ENCODE measurements around the gene FGD4. TPM values are rescaled to one million over a fixed set of nuclear protein-coding genes. Genes with fewer than 3 reads are reported as not detected.

Gene FGD4
- total and polyA plus RNA-seq, 9 of the 15 experiments (the other 6 are each of a cell fraction or from before 2014, with no cell fraction given), result 0.05 to 0.51 (median 0.27) TPM

- in situ Hi-C loops (cut with MboI), result loop anchor here (5.0 kb wide), 1 partner anchor 212 kb away; no protein-coding TSS in a partner anchor
- no peak for FAIRE-seq
- H3K9me3 ChIP-seq (replicated peaks; ENCODE audit: control insufficient read depth, insufficient read depth, low read depth, low read length), result peaks cover 2% of the 10 kb centered on the region; the same call in 1 of the 2 replicates
- no peak for ATAC-seq
- H3K27me3 ChIP-seq (ENCODE audit: control insufficient read depth in 2 of 2, insufficient read depth in 2 of 2, low read length in 2 of 2), result no peaks in the 10 kb centered on the region
- intact Hi-C loops (cut with micrococcal nuclease), result no loop called here
- ChIA-PET POLR2A (no interaction called here), CTCF (ENCODE audit: low intra/inter-chr PET ratio) (no interaction called here)
- H3K9ac ChIP-seq (ENCODE audit: insufficient read depth in 1 of 2, low read depth in 2 of 2, low read length in 2 of 2), result no peak overlapping the region
- DNase-seq (ENCODE audit: extremely low read depth in 1 of 4, low spot score in 3 of 4), result no peak
- no peaks in the 10 kb centered on the region for H3K36me3 ChIP-seq (ENCODE audit: control insufficient read depth, insufficient read depth, low read length)
- no peak overlapping the region for H2AFZ ChIP-seq (ENCODE audit: low read depth, low read length)
- H4K20me1 ChIP-seq (replicated peaks; ENCODE audit: control insufficient read depth, insufficient read depth, low read length), result no peaks in the 10 kb centered on the region
- no peak overlapping the region for H3K4me2 ChIP-seq (ENCODE audit: insufficient read depth, low read length)
- no peak overlapping the region for H3K4me3 ChIP-seq
- no peak overlapping the region for H3K27ac ChIP-seq (ENCODE audit: extremely low read depth, low read depth, low read length)
- H3K4me1 ChIP-seq (replicated peaks in 1 of 2; ENCODE audit: control insufficient read depth in 2 of 2, insufficient read depth in 2 of 2, low read length in 2 of 2), result no peaks in the 10 kb centered on the region
- H3K79me2 ChIP-seq (ENCODE audit: control insufficient read depth, insufficient read depth, low read length), result no peaks in the 10 kb centered on the region
- BruUV-seq (replicated peaks), result no TSS peak
- 0% methylated on average over 1 of the region's 1 CpG for WGBS (ENCODE audit: insufficient coverage, low coverage, missing lambda C conversion rate)
- H3K9me1 ChIP-seq (ENCODE audit: control insufficient read depth, insufficient read depth, low read length), result no peaks in the 10 kb centered on the region
- TF ChIP-seq YY1 (IDR thresholded peaks at IDR 0.05; ENCODE audit: borderline replicate concordance in 1 of 3, control insufficient read depth in 1 of 3, extremely low read depth in 1 of 3, insufficient read depth in 3 of 3, insufficient read length in 1 of 3, insufficient replicate concordance in 2 of 3, low read depth in 1 of 3, low read length in 2 of 3), result no peak
- TF ChIP-seq CBX3 (IDR thresholded peaks at IDR 0.05; ENCODE audit: borderline replicate concordance in 1 of 2, low read length in 2 of 2), result peak in 1 of 2 experiments; percentile 69; a peak in 1 of 3 replicates
- no peak for TF ChIP-seq ZNF449 (CRISPR knock-in tag; IDR thresholded peaks at IDR 0.05)
- TF ChIP-seq ZNF347 (CRISPR knock-in tag; IDR thresholded peaks at IDR 0.05; ENCODE audit: low read depth), result no peak
- TF ChIP-seq, protein P1, sequence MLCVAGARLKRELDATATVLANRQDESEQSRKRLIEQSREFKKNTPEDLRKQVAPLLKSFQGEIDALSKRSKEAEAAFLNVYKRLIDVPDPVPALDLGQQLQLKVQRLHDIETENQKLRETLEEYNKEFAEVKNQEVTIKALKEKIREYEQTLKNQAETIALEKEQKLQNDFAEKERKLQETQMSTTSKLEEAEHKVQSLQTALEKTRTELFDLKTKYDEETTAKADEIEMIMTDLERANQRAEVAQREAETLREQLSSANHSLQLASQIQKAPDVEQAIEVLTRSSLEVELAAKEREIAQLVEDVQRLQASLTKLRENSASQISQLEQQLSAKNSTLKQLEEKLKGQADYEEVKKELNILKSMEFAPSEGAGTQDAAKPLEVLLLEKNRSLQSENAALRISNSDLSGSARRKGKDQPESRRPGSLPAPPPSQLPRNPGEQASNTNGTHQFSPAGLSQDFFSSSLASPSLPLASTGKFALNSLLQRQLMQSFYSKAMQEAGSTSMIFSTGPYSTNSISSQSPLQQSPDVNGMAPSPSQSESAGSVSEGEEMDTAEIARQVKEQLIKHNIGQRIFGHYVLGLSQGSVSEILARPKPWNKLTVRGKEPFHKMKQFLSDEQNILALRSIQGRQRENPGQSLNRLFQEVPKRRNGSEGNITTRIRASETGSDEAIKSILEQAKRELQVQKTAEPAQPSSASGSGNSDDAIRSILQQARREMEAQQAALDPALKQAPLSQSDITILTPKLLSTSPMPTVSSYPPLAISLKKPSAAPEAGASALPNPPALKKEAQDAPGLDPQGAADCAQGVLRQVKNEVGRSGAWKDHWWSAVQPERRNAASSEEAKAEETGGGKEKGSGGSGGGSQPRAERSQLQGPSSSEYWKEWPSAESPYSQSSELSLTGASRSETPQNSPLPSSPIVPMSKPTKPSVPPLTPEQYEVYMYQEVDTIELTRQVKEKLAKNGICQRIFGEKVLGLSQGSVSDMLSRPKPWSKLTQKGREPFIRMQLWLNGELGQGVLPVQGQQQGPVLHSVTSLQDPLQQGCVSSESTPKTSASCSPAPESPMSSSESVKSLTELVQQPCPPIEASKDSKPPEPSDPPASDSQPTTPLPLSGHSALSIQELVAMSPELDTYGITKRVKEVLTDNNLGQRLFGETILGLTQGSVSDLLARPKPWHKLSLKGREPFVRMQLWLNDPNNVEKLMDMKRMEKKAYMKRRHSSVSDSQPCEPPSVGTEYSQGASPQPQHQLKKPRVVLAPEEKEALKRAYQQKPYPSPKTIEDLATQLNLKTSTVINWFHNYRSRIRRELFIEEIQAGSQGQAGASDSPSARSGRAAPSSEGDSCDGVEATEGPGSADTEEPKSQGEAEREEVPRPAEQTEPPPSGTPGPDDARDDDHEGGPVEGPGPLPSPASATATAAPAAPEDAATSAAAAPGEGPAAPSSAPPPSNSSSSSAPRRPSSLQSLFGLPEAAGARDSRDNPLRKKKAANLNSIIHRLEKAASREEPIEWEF (CRISPR knock-in tag; IDR thresholded peaks at IDR 0.05), result no peak
- TF ChIP-seq, protein P2, sequence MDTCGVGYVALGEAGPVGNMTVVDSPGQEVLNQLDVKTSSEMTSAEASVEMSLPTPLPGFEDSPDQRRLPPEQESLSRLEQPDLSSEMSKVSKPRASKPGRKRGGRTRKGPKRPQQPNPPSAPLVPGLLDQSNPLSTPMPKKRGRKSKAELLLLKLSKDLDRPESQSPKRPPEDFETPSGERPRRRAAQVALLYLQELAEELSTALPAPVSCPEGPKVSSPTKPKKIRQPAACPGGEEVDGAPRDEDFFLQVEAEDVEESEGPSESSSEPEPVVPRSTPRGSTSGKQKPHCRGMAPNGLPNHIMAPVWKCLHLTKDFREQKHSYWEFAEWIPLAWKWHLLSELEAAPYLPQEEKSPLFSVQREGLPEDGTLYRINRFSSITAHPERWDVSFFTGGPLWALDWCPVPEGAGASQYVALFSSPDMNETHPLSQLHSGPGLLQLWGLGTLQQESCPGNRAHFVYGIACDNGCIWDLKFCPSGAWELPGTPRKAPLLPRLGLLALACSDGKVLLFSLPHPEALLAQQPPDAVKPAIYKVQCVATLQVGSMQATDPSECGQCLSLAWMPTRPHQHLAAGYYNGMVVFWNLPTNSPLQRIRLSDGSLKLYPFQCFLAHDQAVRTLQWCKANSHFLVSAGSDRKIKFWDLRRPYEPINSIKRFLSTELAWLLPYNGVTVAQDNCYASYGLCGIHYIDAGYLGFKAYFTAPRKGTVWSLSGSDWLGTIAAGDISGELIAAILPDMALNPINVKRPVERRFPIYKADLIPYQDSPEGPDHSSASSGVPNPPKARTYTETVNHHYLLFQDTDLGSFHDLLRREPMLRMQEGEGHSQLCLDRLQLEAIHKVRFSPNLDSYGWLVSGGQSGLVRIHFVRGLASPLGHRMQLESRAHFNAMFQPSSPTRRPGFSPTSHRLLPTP (IDR thresholded peaks at IDR 0.05; ENCODE audit: borderline replicate concordance, extremely low read depth, insufficient read length), result no peak
- no peak for TF ChIP-seq ELF2 (CRISPR knock-in tag; IDR thresholded peaks at IDR 0.05)
- TF ChIP-seq, protein P3, sequence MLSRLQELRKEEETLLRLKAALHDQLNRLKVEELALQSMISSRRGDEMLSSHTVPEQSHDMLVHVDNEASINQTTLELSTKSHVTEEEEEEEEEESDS (CRISPR knock-in tag; IDR thresholded peaks at IDR 0.05), result no peak
- no peak for TF ChIP-seq ZFP30 (CRISPR knock-in tag; IDR thresholded peaks at IDR 0.05; ENCODE audit: borderline replicate concordance)
- TF ChIP-seq RBFOX2 (IDR thresholded peaks at IDR 0.05; ENCODE audit: low read depth, low read length), result no peak
- TF ChIP-seq KLF13 (tag; IDR thresholded peaks at IDR 0.05; ENCODE audit: borderline replicate concordance, low read depth), result no peak
Observed at GRCh38 chr12:32669584-32669983, 270.2 kb downstream of the FGD4 start.

Measured in K562 (cell line).